Measurements from ENCODE around the gene BACH2.

BACH2 gene

GRCh38 chr6:89986650-89987074, 310.0 kb downstream of the BACH2 start:
- in situ Hi-C loops (cut with MboI; ENCODE audit: low pct_unique_long_range_greater_than_20kb, low sequenced_read_pairs, unreplicated experiment): no loop called here
- DNase-seq (ENCODE audit: low spot score): no peak
- TF ChIP-seq CTCF (IDR thresholded peaks at IDR 0.05; ENCODE audit: extremely low read depth, insufficient read depth, missing control alignments): no peak

GRCh38 chr6:89985751-89986493, 310.7 kb downstream of the BACH2 start:
- TF ChIP-seq CTCF (IDR thresholded peaks at IDR 0.05; ENCODE audit: extremely low read depth, insufficient read depth, missing control alignments): no peak
- in situ Hi-C loops (cut with MboI; ENCODE audit: low pct_unique_long_range_greater_than_20kb, low sequenced_read_pairs, unreplicated experiment): no loop called here
- DNase-seq (ENCODE audit: low spot score): no peak

- no peak for TF ChIP-seq CTCF (IDR thresholded peaks at IDR 0.05; ENCODE audit: extremely low read depth, insufficient read depth, missing control alignments)
- in situ Hi-C loops (cut with MboI; ENCODE audit: low pct_unique_long_range_greater_than_20kb, low sequenced_read_pairs, unreplicated experiment): no loop called here
- no peak for DNase-seq (ENCODE audit: low spot score)
Observed at GRCh38 chr6:89984926-89985750, 311.5 kb downstream of the BACH2 start.

- in situ Hi-C loops (cut with MboI; ENCODE audit: low pct_unique_long_range_greater_than_20kb, low sequenced_read_pairs, unreplicated experiment): no loop called here
- no peak for DNase-seq (ENCODE audit: low spot score)
- TF ChIP-seq CTCF (IDR thresholded peaks at IDR 0.05; ENCODE audit: extremely low read depth, insufficient read depth, missing control alignments): no peak
Observed at GRCh38 chr6:89980353-89980752, 316.3 kb downstream of the BACH2 start.

- no peak for DNase-seq (ENCODE audit: low spot score)
- in situ Hi-C loops (cut with MboI; ENCODE audit: low pct_unique_long_range_greater_than_20kb, low sequenced_read_pairs, unreplicated experiment): no loop called here
- TF ChIP-seq CTCF (IDR thresholded peaks at IDR 0.05; ENCODE audit: extremely low read depth, insufficient read depth, missing control alignments): no peak
Observed at GRCh38 chr6:89979481-89980119, 317.0 kb downstream of the BACH2 start.

- TF ChIP-seq CTCF (IDR thresholded peaks at IDR 0.05; ENCODE audit: extremely low read depth, insufficient read depth, missing control alignments): no peak
- DNase-seq (ENCODE audit: low spot score): no peak
- in situ Hi-C loops (cut with MboI; ENCODE audit: low pct_unique_long_range_greater_than_20kb, low sequenced_read_pairs, unreplicated experiment): no loop called here
Observed at GRCh38 chr6:89978749-89979145, 317.9 kb downstream of the BACH2 start.

All from GM13977 (cell line).